Measurements from ENCODE around the gene RBM10. TPM values are rescaled to one million over a fixed set of nuclear protein-coding genes. Genes with fewer than 3 reads are reported as not detected.

RBM10 gene
- total and polyA plus RNA-seq, 9 of the 15 experiments (the other 6 are each of a cell fraction or from before 2014, with no cell fraction given): 1.1 to 61.7 (median 31.5) TPM

DNA sequence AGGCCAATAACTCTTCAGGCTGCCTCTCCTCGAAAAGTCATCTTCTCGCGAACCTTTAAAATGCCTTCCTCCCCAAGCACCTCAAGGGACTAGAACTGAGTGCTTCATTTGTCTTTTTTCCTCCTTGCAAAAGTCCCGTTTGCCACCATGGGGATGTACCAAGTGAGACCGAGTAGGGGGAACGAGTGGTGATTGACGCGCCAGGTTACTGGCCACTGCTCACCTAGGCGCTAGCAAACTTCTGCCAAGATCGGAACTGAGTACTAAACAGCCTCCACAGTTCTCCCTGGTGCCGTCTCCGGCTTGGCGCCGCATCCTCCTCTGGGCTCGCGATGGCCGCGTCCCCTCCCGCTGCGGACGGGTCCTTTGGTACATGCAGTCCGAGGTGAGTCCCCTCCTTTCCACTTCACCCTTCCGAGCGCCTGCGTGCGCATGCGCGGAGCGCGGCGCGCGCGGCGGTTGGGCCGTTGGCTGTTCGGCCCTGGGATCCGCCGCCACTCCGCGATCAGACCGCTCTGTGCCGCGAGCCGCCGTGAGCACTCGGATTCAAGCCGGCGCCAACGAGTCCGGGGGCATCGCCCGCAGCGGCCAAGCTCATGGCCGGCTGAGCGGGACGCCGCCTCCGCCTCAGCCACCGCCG, 73.4 kb downstream of the RBM10 start, which contains the start of gene CDK16 (continued):
- TF ChIP-seq, protein P1, sequence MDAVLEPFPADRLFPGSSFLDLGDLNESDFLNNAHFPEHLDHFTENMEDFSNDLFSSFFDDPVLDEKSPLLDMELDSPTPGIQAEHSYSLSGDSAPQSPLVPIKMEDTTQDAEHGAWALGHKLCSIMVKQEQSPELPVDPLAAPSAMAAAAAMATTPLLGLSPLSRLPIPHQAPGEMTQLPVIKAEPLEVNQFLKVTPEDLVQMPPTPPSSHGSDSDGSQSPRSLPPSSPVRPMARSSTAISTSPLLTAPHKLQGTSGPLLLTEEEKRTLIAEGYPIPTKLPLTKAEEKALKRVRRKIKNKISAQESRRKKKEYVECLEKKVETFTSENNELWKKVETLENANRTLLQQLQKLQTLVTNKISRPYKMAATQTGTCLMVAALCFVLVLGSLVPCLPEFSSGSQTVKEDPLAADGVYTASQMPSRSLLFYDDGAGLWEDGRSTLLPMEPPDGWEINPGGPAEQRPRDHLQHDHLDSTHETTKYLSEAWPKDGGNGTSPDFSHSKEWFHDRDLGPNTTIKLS (IDR thresholded peaks at IDR 0.05; ENCODE audit: borderline replicate concordance, low read depth): no peak
- TF ChIP-seq SOX6 (IDR thresholded peaks at IDR 0.05) (no peak), NBN (IDR thresholded peaks at IDR 0.05; ENCODE audit: low read depth) (0 out of 2 replicates have a peak, but pooled peaks have one; percentile 50), FOXK2 (conservative IDR thresholded peaks at IDR 0.05 in 1 of 2, IDR thresholded peaks at IDR 0.05 in 1 of 2; ENCODE audit: low read depth in 2 of 2) (peak in 1 of 2 experiments; percentile 100; a peak in 2 of 4 replicates), FIP1L1 (IDR thresholded peaks at IDR 0.05; ENCODE audit: low read depth, low read length, poor library complexity, severe bottlenecking) (peak; percentile 75), RBBP5 (IDR thresholded peaks at IDR 0.05; ENCODE audit: borderline replicate concordance, insufficient read depth, low read length, poor library complexity, severe bottlenecking) (no peak), KDM5B (IDR thresholded peaks at IDR 0.05; ENCODE audit: insufficient replicate concordance, low read depth, low read length) (peak; percentile 62), SMC3 (conservative IDR thresholded peaks at IDR 0.05; ENCODE audit: insufficient read depth, low read depth, low read length) (no peak), NRF1 (conservative IDR thresholded peaks at IDR 0.05 in 1 of 2, IDR thresholded peaks at IDR 0.05 in 1 of 2) (peak; percentile 96), SRSF1 (IDR thresholded peaks at IDR 0.05; ENCODE audit: low read depth, low read length) (no peak), MEIS2 (IDR thresholded peaks at IDR 0.05; ENCODE audit: partially characterized antibody) (peak; percentile 78), ELF4 (CRISPR knock-in tag; IDR thresholded peaks at IDR 0.05) (no peak), FOXM1 (IDR thresholded peaks at IDR 0.05; ENCODE audit: low read depth) (peak; percentile 62), FOXM1 (CRISPR knock-in tag; IDR thresholded peaks at IDR 0.05; ENCODE audit: low read depth) (no peak)
- TF ChIP-seq, protein P2, sequence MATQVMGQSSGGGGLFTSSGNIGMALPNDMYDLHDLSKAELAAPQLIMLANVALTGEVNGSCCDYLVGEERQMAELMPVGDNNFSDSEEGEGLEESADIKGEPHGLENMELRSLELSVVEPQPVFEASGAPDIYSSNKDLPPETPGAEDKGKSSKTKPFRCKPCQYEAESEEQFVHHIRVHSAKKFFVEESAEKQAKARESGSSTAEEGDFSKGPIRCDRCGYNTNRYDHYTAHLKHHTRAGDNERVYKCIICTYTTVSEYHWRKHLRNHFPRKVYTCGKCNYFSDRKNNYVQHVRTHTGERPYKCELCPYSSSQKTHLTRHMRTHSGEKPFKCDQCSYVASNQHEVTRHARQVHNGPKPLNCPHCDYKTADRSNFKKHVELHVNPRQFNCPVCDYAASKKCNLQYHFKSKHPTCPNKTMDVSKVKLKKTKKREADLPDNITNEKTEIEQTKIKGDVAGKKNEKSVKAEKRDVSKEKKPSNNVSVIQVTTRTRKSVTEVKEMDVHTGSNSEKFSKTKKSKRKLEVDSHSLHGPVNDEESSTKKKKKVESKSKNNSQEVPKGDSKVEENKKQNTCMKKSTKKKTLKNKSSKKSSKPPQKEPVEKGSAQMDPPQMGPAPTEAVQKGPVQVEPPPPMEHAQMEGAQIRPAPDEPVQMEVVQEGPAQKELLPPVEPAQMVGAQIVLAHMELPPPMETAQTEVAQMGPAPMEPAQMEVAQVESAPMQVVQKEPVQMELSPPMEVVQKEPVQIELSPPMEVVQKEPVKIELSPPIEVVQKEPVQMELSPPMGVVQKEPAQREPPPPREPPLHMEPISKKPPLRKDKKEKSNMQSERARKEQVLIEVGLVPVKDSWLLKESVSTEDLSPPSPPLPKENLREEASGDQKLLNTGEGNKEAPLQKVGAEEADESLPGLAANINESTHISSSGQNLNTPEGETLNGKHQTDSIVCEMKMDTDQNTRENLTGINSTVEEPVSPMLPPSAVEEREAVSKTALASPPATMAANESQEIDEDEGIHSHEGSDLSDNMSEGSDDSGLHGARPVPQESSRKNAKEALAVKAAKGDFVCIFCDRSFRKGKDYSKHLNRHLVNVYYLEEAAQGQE (IDR thresholded peaks at IDR 0.05; ENCODE audit: borderline replicate concordance): no peak
- TF ChIP-seq, protein P2 (CRISPR knock-in tag; IDR thresholded peaks at IDR 0.05; ENCODE audit: low read depth): peak; percentile 58; the same call in 1 of the 2 replicates
- TF ChIP-seq, protein P3, sequence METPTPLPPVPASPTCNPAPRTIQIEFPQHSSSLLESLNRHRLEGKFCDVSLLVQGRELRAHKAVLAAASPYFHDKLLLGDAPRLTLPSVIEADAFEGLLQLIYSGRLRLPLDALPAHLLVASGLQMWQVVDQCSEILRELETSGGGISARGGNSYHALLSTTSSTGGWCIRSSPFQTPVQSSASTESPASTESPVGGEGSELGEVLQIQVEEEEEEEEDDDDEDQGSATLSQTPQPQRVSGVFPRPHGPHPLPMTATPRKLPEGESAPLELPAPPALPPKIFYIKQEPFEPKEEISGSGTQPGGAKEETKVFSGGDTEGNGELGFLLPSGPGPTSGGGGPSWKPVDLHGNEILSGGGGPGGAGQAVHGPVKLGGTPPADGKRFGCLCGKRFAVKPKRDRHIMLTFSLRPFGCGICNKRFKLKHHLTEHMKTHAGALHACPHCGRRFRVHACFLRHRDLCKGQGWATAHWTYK (CRISPR knock-in tag; IDR thresholded peaks at IDR 0.05): peak; percentile 57; the same call in 1 of the 2 replicates
